T-helper 22 cell (primary cell): ENCODE data around the gene ANKS1B.
"Not testable (repeated sequence)": the region's sequence is repeated elsewhere in the genome, so short reads cannot be mapped to it uniquely, and the experiment has no call there.

Experiments
- DNase-seq: peaks from one replicate; pipeline ENCODE4 v3.0.0-alpha.2; 2020; ENCODE audit warnings: low read depth

ANKS1B gene

DNA sequence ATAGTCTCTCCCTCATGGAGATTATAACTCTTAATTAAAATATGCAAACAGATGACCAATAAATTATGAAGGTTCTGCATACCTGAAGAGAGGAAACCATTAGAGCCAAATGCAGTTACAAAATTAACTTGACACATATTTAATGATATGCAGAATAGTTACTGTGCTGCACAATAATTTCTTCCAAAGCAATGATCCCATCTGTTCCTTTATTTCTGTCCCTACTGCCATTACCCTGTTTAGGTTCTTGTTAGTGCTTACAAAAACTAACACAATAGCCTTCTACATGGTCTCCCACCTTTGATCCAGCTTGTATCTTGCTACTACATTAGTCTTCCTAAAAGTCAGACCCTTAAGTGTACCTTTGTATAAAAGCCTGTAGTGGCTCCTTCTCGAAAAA, 928.5 kb downstream of the ANKS1B start:
- no peak for DNase-seq

GRCh38 chr12:99055299-99055698, 929.4 kb downstream of the ANKS1B start:
- DNase-seq: no peak

GRCh38 chr12:99054601-99055128, 930.1 kb downstream of the ANKS1B start:
- no peak for DNase-seq

DNA sequence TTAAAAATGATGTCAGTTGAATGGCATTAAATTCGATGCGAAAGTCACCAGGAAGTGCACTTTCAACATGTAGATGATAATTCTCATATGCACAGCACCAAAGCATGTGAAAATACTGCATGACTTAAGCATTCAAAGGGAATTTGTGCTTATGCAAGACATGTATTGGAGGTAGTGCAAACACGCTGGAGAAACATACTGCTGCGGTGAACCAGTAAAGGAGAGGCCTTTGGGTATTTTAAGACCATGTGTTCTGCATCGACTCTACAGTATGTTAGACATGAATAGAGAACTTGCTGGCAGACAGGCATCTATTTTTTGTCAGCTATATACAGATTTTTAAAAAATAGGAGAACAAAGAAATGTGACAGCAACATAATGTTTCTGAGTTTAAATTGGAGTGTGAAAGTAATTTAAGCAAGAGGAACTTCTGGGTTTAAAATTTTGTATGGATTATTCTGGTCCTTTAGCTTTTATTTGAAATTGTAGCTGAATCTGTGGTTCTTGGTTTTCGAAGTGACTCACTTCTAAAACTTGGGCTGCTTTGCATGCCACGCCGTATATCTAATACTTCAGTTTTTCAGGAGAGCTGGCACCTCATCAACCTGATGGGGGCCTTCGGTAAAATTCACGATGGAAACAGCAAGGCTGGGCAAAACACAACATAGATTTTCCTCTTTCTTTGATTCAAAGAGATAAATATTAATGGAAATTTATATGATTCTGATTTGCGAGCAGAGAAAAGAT, 930.9 kb downstream of the ANKS1B start:
- DNase-seq: no peak

- DNase-seq: no peak
These were observed 935.0 kb downstream of the ANKS1B start for GRCh38 chr12:99049774-99050173.

GRCh38 chr12:99045158-99045557, 939.6 kb downstream of the ANKS1B start:
- DNase-seq: no peak

- DNase-seq: no peak
These were observed 941.3 kb downstream of the ANKS1B start for GRCh38 chr12:99043319-99043914.

DNA sequence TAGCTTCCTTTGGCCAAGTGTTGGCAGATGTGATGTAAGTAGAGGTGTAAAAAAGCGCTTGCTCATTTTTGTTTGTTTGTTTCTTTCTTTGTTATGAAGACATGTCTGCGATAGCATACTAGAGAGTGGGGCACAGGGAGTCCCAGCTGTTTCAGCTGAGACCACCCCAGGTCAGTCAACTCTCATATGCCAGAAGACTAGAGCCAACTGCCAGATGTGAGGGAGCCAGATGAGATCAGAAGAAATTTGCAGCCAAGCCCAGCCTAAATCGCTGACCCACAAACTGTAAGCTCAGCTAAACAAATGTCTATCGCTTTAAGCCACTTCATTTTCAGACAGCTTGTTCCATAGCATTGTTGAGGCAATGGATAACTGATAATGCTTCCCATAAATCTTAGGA, 942.5 kb downstream of the ANKS1B start:
- no peak for DNase-seq

DNA sequence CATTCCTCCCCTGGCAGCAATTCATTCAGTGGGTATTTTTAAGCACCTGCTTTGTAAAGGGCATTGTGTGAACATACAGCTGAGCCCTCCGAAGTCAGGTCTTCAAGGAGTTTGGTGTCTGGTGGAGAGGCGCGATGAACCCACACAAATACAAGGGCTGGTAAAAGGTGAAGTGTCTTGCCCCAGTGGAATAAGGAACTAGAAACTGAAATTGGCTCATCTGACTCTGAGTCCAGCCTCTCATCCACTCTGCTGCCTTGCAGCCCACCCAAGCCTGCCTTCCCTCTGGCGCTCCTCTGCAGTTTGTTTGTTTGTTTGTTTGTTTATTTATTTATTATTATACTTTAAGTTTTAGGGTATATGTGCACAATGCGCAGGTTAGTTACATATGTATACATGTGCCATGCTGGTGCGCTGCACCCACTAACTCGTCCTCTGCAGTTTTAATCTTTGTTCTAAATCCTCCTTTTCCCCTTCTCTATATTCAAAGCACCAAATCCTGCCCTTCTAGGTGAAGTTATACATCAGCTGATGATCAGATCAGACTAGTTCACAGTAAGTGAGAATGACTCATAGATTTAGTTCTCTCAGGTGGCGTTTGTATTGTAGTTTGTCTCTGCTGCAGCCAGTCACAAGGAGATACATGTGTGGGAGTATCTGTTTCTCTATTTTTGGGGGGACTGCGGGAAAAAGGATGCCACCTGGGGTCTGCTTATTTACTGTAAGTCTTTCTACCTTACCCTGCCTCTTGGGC, 945.2 kb downstream of the ANKS1B start:
- no peak for DNase-seq

GRCh38 chr12:99036566-99036965, 948.2 kb downstream of the ANKS1B start:
- DNase-seq: no peak

- no peak for DNase-seq
These were observed 948.9 kb downstream of the ANKS1B start for GRCh38 chr12:99035803-99036202.

DNA sequence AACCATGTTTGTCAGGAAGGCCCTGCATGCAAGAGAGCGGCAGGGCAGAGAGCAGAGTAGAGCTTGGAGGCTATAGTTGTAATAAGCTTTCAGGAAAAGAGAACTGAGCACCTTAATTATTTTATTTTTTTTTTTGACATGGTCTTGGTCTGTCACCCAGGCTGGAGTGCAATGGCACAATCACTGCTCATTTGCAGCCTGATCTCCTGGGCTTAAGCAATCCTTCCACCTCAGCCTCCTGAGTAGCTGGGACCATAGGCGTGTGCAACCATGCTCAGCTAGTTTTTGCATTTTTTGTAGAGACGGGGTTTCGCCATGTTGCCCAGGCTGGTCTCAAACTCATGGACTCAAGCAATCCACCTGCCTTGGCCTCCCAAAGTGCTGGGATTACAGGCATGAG, 950.5 kb downstream of the ANKS1B start:
- DNase-seq: not testable (repeated sequence)

DNA sequence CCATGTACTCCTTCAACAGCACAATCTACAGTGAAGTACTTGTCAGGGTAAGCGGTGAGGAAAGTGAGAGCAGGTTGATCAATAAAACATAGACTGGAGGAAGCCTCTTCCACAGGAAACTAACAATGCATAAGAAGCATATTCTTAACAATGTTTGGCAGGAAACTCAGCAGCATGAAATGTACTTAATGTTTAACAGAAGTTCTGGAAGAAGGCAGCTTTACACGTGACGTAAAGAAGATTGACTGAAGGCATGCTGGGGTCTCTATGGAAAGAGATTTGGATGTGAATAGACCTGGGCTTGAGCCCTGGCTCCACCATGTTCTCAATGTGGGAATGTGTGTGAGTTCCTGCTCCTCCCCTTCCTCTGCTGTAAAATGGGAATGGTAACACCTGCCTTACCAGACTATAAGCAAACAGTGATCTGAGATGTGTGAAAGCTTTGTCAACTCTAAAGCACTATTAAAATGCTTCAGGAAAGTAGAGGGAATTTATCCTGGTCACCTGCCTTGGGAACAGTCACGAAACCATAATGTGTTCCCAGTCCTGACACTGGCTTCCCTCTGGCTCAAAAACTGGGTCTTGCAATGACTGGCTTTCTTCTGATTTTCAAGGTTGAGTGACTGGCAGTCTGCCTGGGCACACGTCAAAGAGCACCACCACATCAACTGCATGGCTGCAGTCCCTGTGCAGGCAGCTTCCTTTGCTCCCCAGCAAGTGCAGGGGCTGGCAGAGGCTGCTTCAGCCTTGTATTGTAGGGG, 955.0 kb downstream of the ANKS1B start:
- DNase-seq: no peak

- DNase-seq: no peak
These were observed 957.3 kb downstream of the ANKS1B start for GRCh38 chr12:99027461-99027860.

GRCh38 chr12:99027055-99027393, 957.7 kb downstream of the ANKS1B start:
- no peak for DNase-seq

DNA sequence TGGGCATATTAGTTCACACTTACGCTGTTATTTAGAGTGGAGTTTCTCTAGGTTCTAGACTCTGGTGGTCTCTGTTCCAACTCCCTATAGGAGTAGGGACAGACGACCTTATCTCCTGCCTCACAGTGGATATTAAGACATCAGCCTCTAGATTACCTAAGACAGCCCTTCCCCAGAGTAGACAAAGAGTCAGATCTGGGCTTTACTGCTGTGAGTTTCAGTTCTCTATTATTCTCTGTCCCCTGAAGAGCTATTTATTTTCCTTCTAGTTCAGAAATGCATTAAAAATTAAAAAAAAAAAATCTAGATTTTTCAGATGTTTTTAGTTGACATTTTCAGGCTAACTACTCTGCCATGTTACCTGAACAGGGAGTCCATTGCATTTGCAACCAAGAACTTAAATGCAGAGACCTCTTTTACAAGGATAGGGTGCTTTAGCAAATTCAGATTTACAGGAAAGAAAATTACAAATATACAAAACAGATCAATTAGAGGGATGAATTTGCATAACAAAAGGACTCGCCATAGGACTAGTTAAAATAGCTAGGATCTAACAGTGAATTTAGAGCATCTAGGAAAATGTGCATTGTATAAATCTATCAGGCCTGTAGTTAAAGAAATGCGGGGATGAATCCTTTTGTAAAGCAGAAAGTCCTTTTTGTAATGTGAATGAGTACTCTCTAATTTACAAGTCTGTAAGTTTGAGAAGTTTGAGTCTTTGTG, 958.2 kb downstream of the ANKS1B start:
- no peak for DNase-seq

GRCh38 chr12:99024870-99025269, 959.9 kb downstream of the ANKS1B start:
- no peak for DNase-seq

DNA sequence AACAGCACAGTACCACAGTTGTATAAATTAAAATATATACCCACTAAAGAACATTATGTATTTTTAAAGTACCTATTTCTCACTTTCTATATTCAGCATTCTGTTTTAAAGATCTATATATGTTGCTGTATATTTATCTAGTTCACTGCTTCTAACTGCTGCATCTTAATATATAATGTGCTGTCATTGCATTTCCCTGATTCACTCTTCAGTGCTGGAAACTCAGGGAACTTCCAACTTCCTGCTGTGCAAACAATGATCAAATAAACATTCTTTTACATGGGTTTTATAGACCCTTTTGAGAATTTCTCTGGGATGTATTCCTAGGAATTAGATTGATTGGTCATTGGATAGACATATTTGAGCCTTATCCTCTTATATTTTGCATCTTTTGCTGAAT, 960.5 kb downstream of the ANKS1B start:
- no peak for DNase-seq

DNA sequence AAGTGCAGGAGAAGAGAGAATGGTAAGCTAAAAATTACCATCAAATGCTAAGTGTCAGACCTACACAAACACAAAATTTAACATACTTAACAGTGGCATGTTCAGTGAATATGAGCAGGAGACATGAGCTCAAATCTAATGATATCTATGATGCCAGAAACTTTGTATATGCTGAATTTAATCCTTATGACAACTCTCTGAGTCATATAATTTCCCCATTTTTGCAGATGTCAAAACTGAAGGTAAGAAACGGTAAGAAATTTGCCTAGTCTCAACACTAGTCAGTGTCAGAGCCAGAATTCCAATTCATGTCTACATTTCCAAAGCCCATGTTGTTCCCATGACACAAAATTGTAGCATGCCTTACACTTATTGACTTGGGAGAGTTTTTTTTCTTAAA, 963.9 kb downstream of the ANKS1B start:
- DNase-seq: no peak

- no peak for DNase-seq
These were observed 964.9 kb downstream of the ANKS1B start for GRCh38 chr12:99019798-99020197.

DNA sequence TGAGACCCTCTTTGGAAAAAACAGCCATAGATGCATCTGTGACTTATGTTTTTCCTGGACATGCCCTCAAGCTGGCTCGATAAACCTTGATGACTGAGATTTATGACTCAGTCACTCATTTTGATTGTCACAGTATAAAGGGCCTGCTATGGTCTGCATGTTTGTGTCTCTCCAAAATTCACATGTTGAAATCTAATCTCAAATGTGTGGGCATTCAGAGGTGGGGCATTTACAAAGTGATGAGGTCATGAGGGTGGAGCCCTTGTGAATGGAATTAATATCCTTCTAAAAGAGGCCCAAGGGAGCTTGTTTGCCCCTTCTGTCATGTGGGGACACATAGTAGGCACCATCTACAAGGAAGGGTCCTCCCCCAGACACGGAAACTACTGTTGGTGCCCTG, 966.8 kb downstream of the ANKS1B start:
- no peak for DNase-seq
